A549 (cell line): ENCODE measurements around the gene HP1BP3.

Source experiments
- EP300 ChIP-seq, 2 experiments: fragments of >200 bp; sonication (Bioruptor Twin); formaldehyde crosslinking; IDR thresholded peaks; 2 replicates in 1 of 2; 3 replicates in 1 of 2; pipeline ENCODE4 v1.6.1; 2016 to 2017
- NFE2L2 ChIP-seq: fragments of 150-350 bp; conservative IDR thresholded peaks from 2 replicates; pipeline ENCODE4 v1.6.1; 2014; ENCODE audit warnings: low read length

GRCh38 chr1:20785907-20786252, 1.2 kb downstream of the HP1BP3 start:
- no peak for TF ChIP-seq NFE2L2
- no peak for TF ChIP-seq EP300 (IDR thresholded peaks at IDR 0.05)
